ENCODE data around the gene SPARC. TPM values are rescaled to one million over a fixed set of nuclear protein-coding genes. Genes with fewer than 3 reads are reported as not detected.
"Not testable (repeated sequence)": the region's sequence is repeated elsewhere in the genome, so short reads cannot be mapped to it uniquely, and the experiment has no call there.

SPARC gene
- total RNA-seq, 2 donors from 2014 or later: 76.0 to 168 TPM

DNA sequence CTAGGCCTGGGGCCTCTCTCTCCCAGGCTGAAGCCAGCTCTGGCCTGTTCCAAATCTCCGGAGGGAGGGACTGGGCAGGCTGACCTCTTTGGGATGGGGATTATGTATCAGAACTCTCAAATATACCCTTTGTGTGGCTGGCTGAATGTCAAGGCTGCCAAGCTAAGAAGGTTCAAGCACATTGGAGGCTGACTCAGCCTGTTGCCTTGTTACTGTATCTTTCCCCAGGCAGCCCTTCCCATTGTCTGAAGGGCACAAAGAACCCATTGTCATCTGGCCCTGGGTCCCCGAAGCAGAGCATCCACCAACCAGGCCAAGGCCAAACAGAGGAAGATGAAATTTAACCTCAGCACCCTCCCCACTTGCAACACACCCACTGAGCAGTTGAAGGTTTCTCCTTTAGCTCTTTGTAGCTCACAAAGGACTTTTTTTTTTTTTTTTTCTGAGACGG lies 7.3 kb upstream of the SPARC start:
- Histone ChIP-seq H3K27ac (no peak overlapping the region), H3K4me3 (no peak overlapping the region), H3K9me3 (no peaks in the 10 kb centered on the region), H3K27me3 (no peaks in the 10 kb centered on the region), H3K4me1 (no peaks in the 10 kb centered on the region), H3K36me3 (replicated peaks in 1 of 2; ENCODE audit: insufficient read depth in 1 of 2, low read depth in 2 of 2) (no peaks in the 10 kb centered on the region)
- intact Hi-C loops (cut with DNase I): no loop called here
- DNase-seq (no peak), ATAC-seq (no peak)
- TF ChIP-seq, protein P1, sequence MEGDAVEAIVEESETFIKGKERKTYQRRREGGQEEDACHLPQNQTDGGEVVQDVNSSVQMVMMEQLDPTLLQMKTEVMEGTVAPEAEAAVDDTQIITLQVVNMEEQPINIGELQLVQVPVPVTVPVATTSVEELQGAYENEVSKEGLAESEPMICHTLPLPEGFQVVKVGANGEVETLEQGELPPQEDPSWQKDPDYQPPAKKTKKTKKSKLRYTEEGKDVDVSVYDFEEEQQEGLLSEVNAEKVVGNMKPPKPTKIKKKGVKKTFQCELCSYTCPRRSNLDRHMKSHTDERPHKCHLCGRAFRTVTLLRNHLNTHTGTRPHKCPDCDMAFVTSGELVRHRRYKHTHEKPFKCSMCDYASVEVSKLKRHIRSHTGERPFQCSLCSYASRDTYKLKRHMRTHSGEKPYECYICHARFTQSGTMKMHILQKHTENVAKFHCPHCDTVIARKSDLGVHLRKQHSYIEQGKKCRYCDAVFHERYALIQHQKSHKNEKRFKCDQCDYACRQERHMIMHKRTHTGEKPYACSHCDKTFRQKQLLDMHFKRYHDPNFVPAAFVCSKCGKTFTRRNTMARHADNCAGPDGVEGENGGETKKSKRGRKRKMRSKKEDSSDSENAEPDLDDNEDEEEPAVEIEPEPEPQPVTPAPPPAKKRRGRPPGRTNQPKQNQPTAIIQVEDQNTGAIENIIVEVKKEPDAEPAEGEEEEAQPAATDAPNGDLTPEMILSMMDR (IDR thresholded peaks at IDR 0.05): no peak
- no peak for TF ChIP-seq POLR2A (IDR thresholded peaks at IDR 0.05)
- 63 to 84% methylated on average over 3 of the region's 3 CpGs for WGBS, 2 donors

DNA sequence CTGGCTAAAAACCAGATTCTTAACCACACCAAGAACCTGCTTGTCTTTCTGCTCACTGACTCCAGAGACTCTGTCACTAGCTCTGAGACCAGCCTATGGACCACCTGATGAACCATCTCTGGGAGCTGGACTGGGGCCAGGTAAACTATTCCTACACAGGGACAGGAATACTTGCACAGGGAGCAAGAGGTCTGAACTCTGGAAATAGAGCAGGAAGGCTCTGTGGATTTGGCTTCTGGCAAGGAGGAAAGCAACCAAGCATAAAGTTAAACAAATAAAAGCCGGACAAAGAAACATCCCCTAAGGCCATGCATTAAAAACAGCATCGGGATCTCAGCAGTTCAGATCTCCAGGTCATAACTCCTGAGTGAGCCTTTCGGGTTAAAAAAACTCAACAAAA lies 5.6 kb upstream of the SPARC start:
- no peaks in the 10 kb centered on the region for H3K36me3 ChIP-seq (replicated peaks in 1 of 2; ENCODE audit: insufficient read depth in 1 of 2, low read depth in 2 of 2)
- H3K4me1 ChIP-seq: no peaks in the 10 kb centered on the region
- TF ChIP-seq, protein P1 (IDR thresholded peaks at IDR 0.05): no peak
- no peak for TF ChIP-seq POLR2A (IDR thresholded peaks at IDR 0.05)
- no peaks in the 10 kb centered on the region for H3K27me3 ChIP-seq
- H3K9me3 ChIP-seq: no peaks in the 10 kb centered on the region
- 79 to 81% methylated on average over 3 of the region's 3 CpGs for WGBS, 2 donors
- no peak overlapping the region for H3K4me3 ChIP-seq
- ATAC-seq: no peak
- intact Hi-C loops (cut with DNase I): no loop called here
- no peak for DNase-seq
- no peak overlapping the region for H3K27ac ChIP-seq

DNA sequence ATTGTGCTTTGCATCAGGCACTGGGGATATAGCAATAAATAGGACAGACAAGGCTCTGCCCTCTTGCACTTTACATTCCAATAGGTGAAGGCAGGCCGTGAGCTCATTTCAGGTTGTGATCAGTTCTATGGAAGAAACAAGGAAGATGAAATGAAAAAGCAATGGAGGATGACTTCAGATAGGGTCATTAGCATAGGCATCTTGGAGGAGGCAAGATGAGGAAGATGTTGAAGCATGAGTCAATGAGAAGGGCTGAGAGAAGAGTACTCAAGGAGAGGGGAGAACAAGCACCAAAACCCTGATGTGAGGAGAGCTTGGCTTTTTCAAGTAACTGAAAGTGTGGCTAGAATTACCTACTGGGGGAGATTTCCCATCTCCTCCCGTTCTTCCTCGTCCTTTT lies 5.0 kb upstream of the SPARC start:
- Histone ChIP-seq H3K4me3 (no peak overlapping the region), H3K4me1 (no peaks in the 10 kb centered on the region), H3K9me3 (no peaks in the 10 kb centered on the region), H3K27me3 (no peaks in the 10 kb centered on the region), H3K36me3 (replicated peaks in 1 of 2; ENCODE audit: insufficient read depth in 1 of 2, low read depth in 2 of 2) (no peaks in the 10 kb centered on the region), H3K27ac (no peak overlapping the region)
- no peak for TF ChIP-seq POLR2A (IDR thresholded peaks at IDR 0.05)
- TF ChIP-seq, protein P1 (IDR thresholded peaks at IDR 0.05): no peak
- intact Hi-C loops (cut with DNase I): no loop called here
- DNase-seq (no peak), ATAC-seq (no peak)
- WGBS, 2 donors: 75 to 77% methylated on average over 3 of the region's 3 CpGs

DNA sequence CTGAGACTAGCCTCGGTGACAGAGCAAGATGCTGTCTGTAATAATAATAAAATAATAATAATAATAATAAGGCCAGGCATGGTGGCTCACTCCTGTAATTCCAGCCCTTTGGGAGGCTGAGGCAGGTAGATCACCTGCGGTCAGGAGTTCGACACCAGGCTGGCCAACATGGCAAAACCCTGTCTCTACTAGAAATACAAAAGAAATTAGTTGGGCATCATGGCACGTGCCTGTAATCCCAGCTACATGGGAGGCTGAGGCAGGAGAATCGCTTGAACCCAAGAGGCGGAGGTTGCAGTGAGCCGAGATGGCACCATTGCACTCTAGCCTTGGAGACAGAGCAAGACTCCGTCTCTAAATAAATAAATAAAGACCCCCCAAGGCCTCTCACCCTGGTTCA lies 2.9 kb upstream of the SPARC start:
- H3K4me1 ChIP-seq; DNase-seq; H3K9me3 ChIP-seq; H3K27ac ChIP-seq; H3K36me3 ChIP-seq (replicated peaks in 1 of 2; ENCODE audit: insufficient read depth in 1 of 2, low read depth in 2 of 2); intact Hi-C loops (cut with DNase I); H3K27me3 ChIP-seq; H3K4me3 ChIP-seq; ATAC-seq: not testable (repeated sequence)
- WGBS, 2 donors: 72 to 82% methylated on average over 8 of the region's 8 CpGs

DNA sequence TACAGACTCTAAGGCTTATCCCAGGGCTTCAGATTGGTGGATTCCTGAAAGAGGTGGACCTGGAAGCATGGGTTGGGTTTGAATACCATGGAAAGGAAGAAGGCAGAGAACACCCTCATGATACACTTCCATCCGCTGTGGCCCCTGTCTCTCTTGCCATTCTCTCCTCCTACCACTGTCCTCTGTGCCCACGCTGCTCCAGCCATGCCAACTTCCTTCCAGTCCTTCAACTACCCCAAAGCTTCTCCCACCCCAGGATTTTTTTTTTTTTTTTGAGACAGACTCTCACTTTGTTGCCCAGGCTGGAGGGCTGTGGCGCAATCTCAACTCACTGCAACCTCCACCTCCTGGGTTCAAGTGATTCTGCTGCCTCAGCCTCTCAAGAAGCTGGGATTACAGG lies 1.7 kb upstream of the SPARC start:
- TF ChIP-seq, protein P1 (IDR thresholded peaks at IDR 0.05): no peak
- no peak for TF ChIP-seq POLR2A (IDR thresholded peaks at IDR 0.05)
- DNase-seq (no peak), ATAC-seq (no peak)
- intact Hi-C loops (cut with DNase I): no loop called here
- Histone ChIP-seq H3K4me1 (no peaks in the 10 kb centered on the region), H3K27me3 (no peaks in the 10 kb centered on the region), H3K36me3 (replicated peaks in 1 of 2; ENCODE audit: insufficient read depth in 1 of 2, low read depth in 2 of 2) (no peaks in the 10 kb centered on the region), H3K9me3 (no peaks in the 10 kb centered on the region), H3K4me3 (no peak overlapping the region), H3K27ac (no peak overlapping the region)
- 91 to 94% methylated on average over 3 of the region's 3 CpGs for WGBS, 2 donors

Data from body of pancreas (tissue), 4 donors.